ENCODE results near the gene BCL2L12. TPM values are rescaled to one million over a fixed set of nuclear protein-coding genes. Genes with fewer than 3 reads are reported as not detected.

Gene BCL2L12
- total and polyA plus RNA-seq, 12 donors: 3.3 to 16.3 (median 9.9) TPM

DNA sequence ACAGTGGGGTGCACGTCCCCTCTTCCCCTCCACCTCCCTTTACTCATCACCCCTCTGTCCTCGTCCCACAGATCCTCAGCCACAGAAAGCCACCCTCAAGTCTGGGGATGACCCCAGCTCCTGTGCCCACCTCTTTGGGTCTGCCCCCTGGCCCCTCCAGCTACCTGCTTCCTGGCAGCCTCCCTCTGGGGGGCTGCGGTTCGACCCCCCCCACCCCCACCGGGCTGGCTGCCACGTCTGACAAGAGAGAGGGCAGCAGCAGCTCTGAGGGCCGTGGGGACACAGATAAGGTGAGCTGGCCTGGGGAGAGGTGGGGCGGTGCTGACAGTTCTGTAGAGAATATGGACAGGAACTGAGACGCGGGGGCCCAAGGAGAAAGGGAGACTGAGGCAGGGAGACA is 11.2 kb upstream of the BCL2L12 start:
- H3K9me3 ChIP-seq (replicated peaks in 1 of 3): no peaks in the 10 kb centered on the region
- 80 to 88% (median 87%) methylated on average over 10 of the region's 10 CpGs for WGBS, 4 donors
- H3K27me3 ChIP-seq: no peaks in the 10 kb centered on the region
- no peak for DNase-seq
- TF ChIP-seq, protein P1, sequence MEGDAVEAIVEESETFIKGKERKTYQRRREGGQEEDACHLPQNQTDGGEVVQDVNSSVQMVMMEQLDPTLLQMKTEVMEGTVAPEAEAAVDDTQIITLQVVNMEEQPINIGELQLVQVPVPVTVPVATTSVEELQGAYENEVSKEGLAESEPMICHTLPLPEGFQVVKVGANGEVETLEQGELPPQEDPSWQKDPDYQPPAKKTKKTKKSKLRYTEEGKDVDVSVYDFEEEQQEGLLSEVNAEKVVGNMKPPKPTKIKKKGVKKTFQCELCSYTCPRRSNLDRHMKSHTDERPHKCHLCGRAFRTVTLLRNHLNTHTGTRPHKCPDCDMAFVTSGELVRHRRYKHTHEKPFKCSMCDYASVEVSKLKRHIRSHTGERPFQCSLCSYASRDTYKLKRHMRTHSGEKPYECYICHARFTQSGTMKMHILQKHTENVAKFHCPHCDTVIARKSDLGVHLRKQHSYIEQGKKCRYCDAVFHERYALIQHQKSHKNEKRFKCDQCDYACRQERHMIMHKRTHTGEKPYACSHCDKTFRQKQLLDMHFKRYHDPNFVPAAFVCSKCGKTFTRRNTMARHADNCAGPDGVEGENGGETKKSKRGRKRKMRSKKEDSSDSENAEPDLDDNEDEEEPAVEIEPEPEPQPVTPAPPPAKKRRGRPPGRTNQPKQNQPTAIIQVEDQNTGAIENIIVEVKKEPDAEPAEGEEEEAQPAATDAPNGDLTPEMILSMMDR (IDR thresholded peaks at IDR 0.05): no peak
- TF ChIP-seq POLR2A (IDR thresholded peaks at IDR 0.05): no peak
- H3K27ac ChIP-seq: no peak overlapping the region
- peaks cover 0 to 5% of the 10 kb centered on the region in 2 donors for H3K4me1 ChIP-seq (replicated peaks in 1 of 2)
- peaks cover 0 to 81% of the 10 kb centered on the region in 2 donors for H3K36me3 ChIP-seq (replicated peaks in 1 of 2)
- intact Hi-C loops (cut with DNase I): no loop called here
- H3K4me3 ChIP-seq: no peak overlapping the region

DNA sequence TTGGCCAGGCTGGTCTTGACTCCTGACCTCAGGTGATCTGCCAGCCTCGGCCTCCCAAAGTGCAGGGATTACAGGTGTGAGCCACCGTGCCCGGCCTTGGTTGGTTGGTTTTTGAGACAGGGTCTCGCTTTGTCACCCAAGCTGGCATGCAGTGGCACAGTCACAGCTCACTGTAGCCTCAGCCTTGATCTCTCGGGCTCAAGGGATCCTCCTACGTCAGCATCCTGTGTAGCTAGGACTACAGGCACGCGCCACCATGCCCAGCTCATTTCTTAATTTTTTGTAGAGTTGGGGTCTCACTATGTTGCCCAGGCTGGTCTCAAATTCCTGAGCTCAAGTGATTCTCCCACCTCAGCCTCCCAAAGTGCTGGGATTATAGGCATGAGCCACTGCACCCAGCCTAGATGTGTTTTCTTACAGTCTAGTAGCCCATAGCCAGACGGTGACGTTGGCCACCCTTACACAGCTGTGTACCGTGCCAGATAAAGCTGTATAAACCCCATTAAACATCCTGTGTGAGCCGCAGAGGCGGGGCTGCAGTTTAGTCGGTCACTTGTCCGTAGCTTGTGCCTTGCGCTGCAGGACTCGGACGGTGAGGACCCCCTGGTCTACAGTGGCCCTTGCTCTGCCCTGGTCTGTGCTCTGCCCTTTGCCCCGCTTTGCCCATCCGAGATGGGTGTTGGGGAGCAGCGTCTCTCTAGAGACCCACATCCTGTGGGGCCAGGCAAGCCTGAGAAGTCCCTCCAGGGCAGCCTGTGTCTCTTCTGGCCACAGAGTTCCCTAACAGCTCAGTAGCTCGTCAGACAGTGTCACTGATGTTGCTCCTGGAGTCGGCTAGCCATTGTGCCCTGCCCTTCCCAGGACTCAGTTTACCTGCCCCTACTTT is 9.9 kb upstream of the BCL2L12 start:
- Histone ChIP-seq H3K4me3 (no peak overlapping the region), H3K9me3 (replicated peaks in 1 of 3) (no peaks in the 10 kb centered on the region), H3K4me1 (replicated peaks in 1 of 2) (no peaks in the 10 kb centered on the region), H3K36me3 (replicated peaks in 1 of 2) (peaks cover 0 to 85% of the 10 kb centered on the region in 2 donors), H3K27ac (no peak overlapping the region), H3K27me3 (no peaks in the 10 kb centered on the region)
- 86 to 93% (median 89%) methylated on average over 18 to 23 of the region's 23 CpGs for WGBS, 4 donors
- intact Hi-C loops (cut with DNase I): no loop called here
- TF ChIP-seq, protein P1 (IDR thresholded peaks at IDR 0.05): no peak
- no peak for TF ChIP-seq POLR2A (IDR thresholded peaks at IDR 0.05)
- no peak for DNase-seq

DNA sequence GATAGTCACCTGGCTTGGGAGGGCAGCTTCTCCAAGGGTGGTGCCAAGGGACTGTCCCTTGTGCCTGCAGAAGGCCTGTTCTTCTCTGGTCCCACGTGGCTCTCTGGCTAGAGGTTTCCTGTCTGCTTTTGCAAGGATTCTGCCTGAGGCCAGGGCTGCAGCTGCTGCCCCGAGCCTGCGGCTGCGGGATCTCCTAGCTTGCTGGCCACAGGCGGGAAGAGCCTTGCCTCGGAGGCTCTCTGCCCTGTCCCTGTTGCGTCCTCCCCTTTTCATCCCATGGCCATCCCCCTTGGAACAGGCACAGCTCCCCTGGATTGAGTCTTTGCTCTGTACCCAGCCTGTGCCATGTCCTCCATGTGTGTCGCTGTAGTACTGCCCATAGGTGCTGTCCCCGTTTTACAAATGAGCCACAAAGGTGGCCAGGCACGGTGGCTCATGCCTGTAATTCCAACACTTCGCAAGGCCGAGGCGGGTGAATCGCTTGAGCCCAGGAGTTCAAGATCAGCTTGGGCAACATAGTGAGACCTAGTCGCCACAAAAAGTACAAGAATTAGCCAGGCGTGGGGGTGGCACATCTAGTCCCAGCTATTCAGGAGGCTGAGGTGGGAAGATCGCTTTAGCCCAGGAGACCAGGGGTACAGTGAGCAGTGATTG is 9.2 kb upstream of the BCL2L12 start:
- H3K27ac ChIP-seq: no peak overlapping the region
- no peak for DNase-seq
- TF ChIP-seq, protein P1 (IDR thresholded peaks at IDR 0.05): no peak
- TF ChIP-seq POLR2A (IDR thresholded peaks at IDR 0.05): no peak
- 90 to 92% (median 91%) methylated on average over 11 to 17 of the region's 17 CpGs for WGBS, 4 donors
- intact Hi-C loops (cut with DNase I): no loop called here
- no peak overlapping the region for H3K4me3 ChIP-seq
- no peaks in the 10 kb centered on the region for H3K9me3 ChIP-seq (replicated peaks in 1 of 3)
- peaks cover 0 to 87% of the 10 kb centered on the region in 2 donors for H3K36me3 ChIP-seq (replicated peaks in 1 of 2)
- H3K4me1 ChIP-seq (replicated peaks in 1 of 2): no peaks in the 10 kb centered on the region
- no peaks in the 10 kb centered on the region for H3K27me3 ChIP-seq

DNA sequence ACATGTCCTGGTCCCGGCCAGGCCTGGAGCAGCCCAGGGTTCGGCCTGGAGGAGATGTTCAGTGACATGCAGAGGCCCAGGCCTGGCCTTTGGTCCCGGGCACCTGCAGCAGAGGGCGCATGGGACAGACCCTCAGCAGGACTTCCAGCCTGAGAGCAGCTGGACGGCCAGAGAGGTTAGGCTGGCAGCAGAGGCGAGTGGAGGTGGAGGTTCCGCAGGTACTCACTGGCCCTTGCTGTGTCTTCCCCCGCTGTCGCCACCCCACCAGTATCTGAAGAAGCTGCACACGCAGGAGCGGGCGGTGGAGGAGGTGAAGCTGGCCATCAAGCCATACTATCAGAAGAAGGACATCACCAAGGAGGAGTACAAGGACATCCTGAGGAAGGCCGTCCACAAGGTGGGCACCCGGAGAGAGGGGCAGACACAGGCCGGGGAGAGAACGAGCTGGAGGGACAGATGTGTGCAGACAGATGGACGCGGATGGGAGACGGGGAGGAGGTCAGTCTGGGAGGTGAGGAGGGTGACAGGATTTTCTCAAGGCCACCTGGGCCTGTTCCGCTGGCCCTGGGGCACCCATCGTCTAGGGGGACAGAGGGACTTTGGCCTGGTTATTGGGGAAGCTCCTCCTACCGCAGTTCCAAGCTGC is 8.1 kb upstream of the BCL2L12 start:
- H3K36me3 ChIP-seq (replicated peaks in 1 of 2): peaks cover 0 to 92% of the 10 kb centered on the region in 2 donors
- 72 to 89% (median 77%) methylated on average over 15 to 22 of the region's 22 CpGs for WGBS, 4 donors

More for the DNA sequence above, 8.1 kb upstream of the BCL2L12 start:
- TF ChIP-seq, protein P1 (IDR thresholded peaks at IDR 0.05): no peak
- no peak for TF ChIP-seq POLR2A (IDR thresholded peaks at IDR 0.05)
- H3K4me1 ChIP-seq (replicated peaks in 1 of 2): no peaks in the 10 kb centered on the region
- H3K27me3 ChIP-seq: no peaks in the 10 kb centered on the region
- peak in 1 of 7 donors; percentile 8 for DNase-seq
- no peak overlapping the region for H3K4me3 ChIP-seq
- no peak overlapping the region for H3K27ac ChIP-seq
- intact Hi-C loops (cut with DNase I): no loop called here
- no peaks in the 10 kb centered on the region for H3K9me3 ChIP-seq (replicated peaks in 1 of 3)

All from adrenal gland (tissue), 12 donors.